Pancreas (tissue), 10 donors: ENCODE data around the gene FBLN1. TPM values are rescaled to one million over a fixed set of nuclear protein-coding genes. Genes with fewer than 3 reads are reported as not detected.
A peak's percentile ranks its signal among the peaks of the same experiment; 100 is the strongest.

Source experiments
- ATAC-seq, 4 donors: fragments of 200-7000 bp; cut with Tn5 transposase; one replicate each; pipeline versions ENCODE4 v1.8.0 to v1.9.1; 2020; ENCODE audit warnings: mild to moderate bottlenecking in 4 of 4, moderate library complexity in 4 of 4
- DNase-seq, 6 donors: peaks; one replicate each; pipeline ENCODE4 v3.0.0-alpha.2; 2020
- FAIRE-seq: peaks from 2 replicates; lab custom pipeline; 2012; peaks lifted over from hg19 to GRCh38; lab: Jason Lieb, UNC
- H3K27ac ChIP-seq, 4 donors: fragments of 200-600 bp; sonication (generic); 1 replicate in 3 of 4; 2 replicates in 1 of 4; pipeline versions ENCODE4 v1.5.0 to v1.8.0; 2020
- H3K27me3 ChIP-seq, 4 donors: fragments of 200-600 bp; one replicate each; pipeline ENCODE4 v1.8.0; 2021
- H3K36me3 ChIP-seq, 3 donors: fragments of 200-600 bp; sonication (generic) in 1 of 3; one replicate each; pipeline versions ENCODE4 v1.5.0 to v1.8.0; 2020 to 2021
- H3K4me1 ChIP-seq, 3 donors: fragments of 200-600 bp; one replicate each; pipeline ENCODE4 v1.8.0; 2021
- H3K4me3 ChIP-seq, 4 donors: fragments of 200-600 bp; sonication (generic) in 2 of 4; one replicate each; pipeline versions ENCODE4 v1.5.0 to v1.8.0; 2020 to 2021
- H3K9me3 ChIP-seq, 4 donors: fragments of 200-600 bp; one replicate each; pipeline ENCODE4 v1.8.0; 2021
- WGBS, 2 donors: extraction: QIAGEN DNeasy Blood & Tissue Kit; methylation state at CpG; one replicate each; pipeline ENCODE4 v1.1.7; 2013; 5-methylcytosine and 5-hydroxymethylcytosine counted together
- intact Hi-C, 3 donors: fragments of 100-400 bp; cut with DNase I; formaldehyde crosslinking; loops; one replicate each; pipeline versions ENCODE4 v1.11.1 to v1.14.2; 2022
- polyA plus RNA-seq, 2 donors: library from polyadenylated mRNA; stranded (reverse); fragments of 200-250 nt; gene quantifications; one replicate each; pipeline ENCODE4 v1.2.3, GENCODE V29; 2013
- total RNA-seq, 6 donors: library from RNA; stranded (reverse); fragmentation: NEBNext Ultra II Directional in 4 of 6; extraction: Animal tissue kit (Norgen Biotek cat#: 25700) in 4 of 6; gene quantifications; one replicate each; pipeline versions ENCODE4 v1.2.1 to v1.2.4, GENCODE V29; 2021 to 2023
- TF ChIP-seq, protein P1 (sequence below), 4 donors: fragments of 200-600 bp; sonication (generic) in 3 of 4; IDR thresholded peaks; one replicate each; pipeline versions ENCODE4 v1.5.0 to v1.8.0; 2021; ENCODE audit warnings: antibody characterized with exemption in 4 of 4
- donor health status: healthy with polysubstance abuse.
- donor health status: DM: no; HTN: no; CAD: no; lungs with moderate emphysema.
- donor health status: DM: no; HTN: no; CAD: no.
- donor health status: control.
- donor health status: control.
- donor health status: Bipolar disorder and iron deficiency.
- donor health status: DM: yes; HTN: yes; CAD: no.
- donor health status: DM: no; HTN: no; CAD: no.
- donor health status: DM: no; HTN: no; CAD: no.
- donor health status: DM: yes; HTN: yes; CAD: no.

FBLN1 gene
- total and polyA plus RNA-seq, 8 donors = 12.0 to 114 (median 21.5) TPM

DNA sequence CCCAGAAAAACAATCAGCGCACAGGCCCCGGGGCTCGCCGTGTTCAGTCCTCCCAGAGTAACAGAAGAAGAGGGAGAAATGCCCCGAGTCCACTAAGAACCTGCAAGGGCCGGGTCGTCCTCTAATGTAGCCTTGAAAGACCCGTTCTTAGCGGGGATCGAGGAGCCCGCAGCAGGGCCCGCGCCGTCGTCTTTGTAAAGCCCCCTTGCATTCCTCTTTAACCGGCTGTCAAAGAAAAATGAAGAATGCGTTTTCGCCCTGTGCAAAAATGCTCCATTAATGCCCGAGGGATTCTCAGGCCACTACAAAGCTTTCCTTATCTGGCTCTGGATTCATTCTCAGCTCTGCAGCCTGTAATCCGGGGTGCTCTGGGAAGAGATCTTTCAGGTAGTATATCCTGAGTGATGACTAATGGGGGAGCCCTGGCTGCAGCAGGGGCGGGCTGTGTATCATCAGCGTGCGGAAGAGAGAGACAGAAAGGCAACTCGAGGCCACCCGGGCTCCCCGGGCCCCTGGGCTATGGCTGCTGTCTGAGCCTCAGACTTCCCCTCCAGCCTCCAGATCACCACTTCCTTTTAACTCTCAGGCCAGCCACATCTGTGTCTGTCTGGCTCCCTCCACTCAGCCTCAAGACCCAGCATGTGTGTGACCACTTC is 78.2 kb downstream of the FBLN1 start:
- H3K36me3 ChIP-seq = no peaks in the 10 kb centered on the region
- 42 to 45% methylated on average over 23 to 26 of the region's 26 CpGs for WGBS, 2 donors
- ATAC-seq (peak in 1 of 4 donors; percentile 11), DNase-seq (peak in 1 of 6 donors; percentile 52), FAIRE-seq (no peak)
- no peaks in the 10 kb centered on the region for H3K4me1 ChIP-seq
- H3K4me3 ChIP-seq = no peak overlapping the region
- intact Hi-C loops = no loop called here
- TF ChIP-seq, protein P1, sequence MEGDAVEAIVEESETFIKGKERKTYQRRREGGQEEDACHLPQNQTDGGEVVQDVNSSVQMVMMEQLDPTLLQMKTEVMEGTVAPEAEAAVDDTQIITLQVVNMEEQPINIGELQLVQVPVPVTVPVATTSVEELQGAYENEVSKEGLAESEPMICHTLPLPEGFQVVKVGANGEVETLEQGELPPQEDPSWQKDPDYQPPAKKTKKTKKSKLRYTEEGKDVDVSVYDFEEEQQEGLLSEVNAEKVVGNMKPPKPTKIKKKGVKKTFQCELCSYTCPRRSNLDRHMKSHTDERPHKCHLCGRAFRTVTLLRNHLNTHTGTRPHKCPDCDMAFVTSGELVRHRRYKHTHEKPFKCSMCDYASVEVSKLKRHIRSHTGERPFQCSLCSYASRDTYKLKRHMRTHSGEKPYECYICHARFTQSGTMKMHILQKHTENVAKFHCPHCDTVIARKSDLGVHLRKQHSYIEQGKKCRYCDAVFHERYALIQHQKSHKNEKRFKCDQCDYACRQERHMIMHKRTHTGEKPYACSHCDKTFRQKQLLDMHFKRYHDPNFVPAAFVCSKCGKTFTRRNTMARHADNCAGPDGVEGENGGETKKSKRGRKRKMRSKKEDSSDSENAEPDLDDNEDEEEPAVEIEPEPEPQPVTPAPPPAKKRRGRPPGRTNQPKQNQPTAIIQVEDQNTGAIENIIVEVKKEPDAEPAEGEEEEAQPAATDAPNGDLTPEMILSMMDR (IDR thresholded peaks at IDR 0.05) = no peak
- peaks cover 0 to 5% (median 0%) of the 10 kb centered on the region in 4 donors for H3K27me3 ChIP-seq
- no peak overlapping the region for H3K27ac ChIP-seq
- no peaks in the 10 kb centered on the region for H3K9me3 ChIP-seq

DNA sequence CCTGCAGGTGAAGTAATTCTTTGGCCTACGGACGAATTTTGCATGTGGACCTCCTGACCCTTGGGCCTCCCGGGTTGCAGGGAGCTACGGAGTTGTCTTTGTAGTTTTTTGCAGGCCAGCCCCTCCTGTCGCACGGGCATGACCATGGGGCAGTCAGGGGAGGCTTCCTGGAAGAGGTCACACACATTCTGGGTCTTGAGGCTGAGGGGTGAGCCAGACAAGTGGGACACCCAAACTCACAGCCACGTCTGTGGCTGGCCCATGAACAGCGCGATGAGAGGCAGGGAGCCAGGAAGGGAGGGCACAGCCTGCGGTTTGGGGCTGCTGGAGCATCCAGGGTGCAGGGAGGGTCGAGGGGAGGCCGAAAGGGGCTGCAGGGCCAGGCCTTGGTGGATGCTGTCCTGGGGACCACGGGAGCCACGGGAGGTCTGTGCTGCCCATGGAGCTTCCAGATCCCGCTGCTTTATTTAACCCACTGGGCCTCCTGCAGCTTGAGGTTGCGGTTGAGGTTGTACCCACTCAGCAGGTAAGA is 78.9 kb downstream of the FBLN1 start:
- peaks cover 0 to 5% (median 0%) of the 10 kb centered on the region in 4 donors for H3K27me3 ChIP-seq
- DNase-seq = no peak
- TF ChIP-seq, protein P1 (IDR thresholded peaks at IDR 0.05) = no peak
- intact Hi-C loops = no loop called here
- H3K36me3 ChIP-seq = no peaks in the 10 kb centered on the region
- H3K4me3 ChIP-seq = no peak overlapping the region
- no peak overlapping the region for H3K27ac ChIP-seq
- no peaks in the 10 kb centered on the region for H3K9me3 ChIP-seq
- WGBS, 2 donors = 67 to 75% methylated on average over 16 of the region's 16 CpGs
- no peaks in the 10 kb centered on the region for H3K4me1 ChIP-seq
- FAIRE-seq = no peak
- ATAC-seq = no peak

DNA sequence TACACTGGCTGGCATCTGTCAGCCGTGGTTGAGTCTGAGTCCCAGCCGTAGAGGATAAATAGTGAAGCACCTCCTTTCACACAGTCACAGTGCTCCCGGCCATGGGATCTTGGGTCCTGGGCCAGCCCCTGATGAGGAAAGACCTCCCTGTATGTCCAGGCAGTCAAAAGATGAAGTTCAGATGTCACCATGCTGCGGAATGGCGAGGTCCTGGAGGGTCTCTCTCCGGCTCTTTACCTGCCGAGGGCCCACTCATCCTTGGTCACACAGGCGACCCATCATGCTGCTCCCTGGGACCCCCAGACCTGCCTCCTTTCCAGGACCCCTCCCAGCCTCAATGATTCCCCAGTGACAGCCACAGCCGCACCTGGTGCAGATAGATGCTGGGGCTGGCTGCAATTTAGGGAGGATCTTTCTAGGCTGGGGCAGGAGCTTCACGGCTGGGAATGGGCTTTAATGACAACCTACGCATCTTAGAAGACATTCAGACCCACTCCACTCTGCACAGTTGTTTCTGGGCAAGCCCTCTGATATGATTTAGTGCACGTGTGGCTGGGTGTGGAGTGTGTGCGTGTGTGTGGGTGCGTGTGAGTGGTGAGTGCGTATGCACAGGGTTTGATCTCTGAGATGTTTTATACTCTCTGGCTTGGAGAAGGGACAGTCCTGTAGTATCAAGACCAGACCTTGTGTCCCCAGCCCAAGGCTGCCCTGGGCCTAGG is 79.7 kb downstream of the FBLN1 start:
- H3K4me1 ChIP-seq = no peaks in the 10 kb centered on the region
- WGBS, 2 donors = 61 to 69% methylated on average over 15 of the region's 15 CpGs
- DNase-seq (peak in 1 of 6 donors; percentile 33), ATAC-seq (no peak), FAIRE-seq (no peak)
- TF ChIP-seq, protein P1 (IDR thresholded peaks at IDR 0.05) = no peak
- H3K27me3 ChIP-seq = peaks cover 0 to 5% (median 0%) of the 10 kb centered on the region in 4 donors
- H3K4me3 ChIP-seq = no peak overlapping the region
- intact Hi-C loops = no loop called here
- H3K27ac ChIP-seq = no peak overlapping the region
- no peaks in the 10 kb centered on the region for H3K9me3 ChIP-seq
- no peaks in the 10 kb centered on the region for H3K36me3 ChIP-seq

DNA sequence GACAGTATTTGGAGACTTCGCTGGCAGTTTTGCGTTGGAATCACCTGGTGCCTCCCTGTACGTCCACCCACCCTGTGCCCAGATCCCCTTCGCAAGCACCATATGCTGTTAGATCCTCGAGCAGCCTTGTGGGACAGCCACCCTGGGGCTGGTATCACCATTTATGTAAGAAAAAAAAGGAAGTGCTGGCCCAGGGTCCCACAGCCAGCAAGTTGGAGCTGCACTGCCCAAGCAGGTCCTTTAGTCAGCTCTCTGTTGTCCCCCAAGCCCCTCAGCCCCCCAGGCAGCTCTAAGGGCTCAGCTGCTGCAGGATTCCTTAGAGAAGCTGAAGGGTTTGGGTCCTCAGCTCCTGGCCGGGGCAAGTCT is 80.3 kb downstream of the FBLN1 start:
- H3K9me3 ChIP-seq = no peaks in the 10 kb centered on the region
- H3K4me3 ChIP-seq = no peak overlapping the region
- no peaks in the 10 kb centered on the region for H3K36me3 ChIP-seq
- intact Hi-C loops = no loop called here
- H3K4me1 ChIP-seq = no peaks in the 10 kb centered on the region
- 58 to 68% methylated on average over 6 of the region's 6 CpGs for WGBS, 2 donors
- FAIRE-seq (no peak), ATAC-seq (no peak), DNase-seq (no peak)
- H3K27ac ChIP-seq = no peak overlapping the region
- TF ChIP-seq, protein P1 (IDR thresholded peaks at IDR 0.05) = no peak
- H3K27me3 ChIP-seq = peaks cover 0 to 5% (median 0%) of the 10 kb centered on the region in 4 donors
